Measurements from ENCODE around the gene EIF6. TPM values are rescaled to one million over a fixed set of nuclear protein-coding genes. Genes with fewer than 3 reads are reported as not detected.

Gene EIF6
- total RNA-seq, 2 experiments from 2014 or later, result 110 to 124 TPM

DNA sequence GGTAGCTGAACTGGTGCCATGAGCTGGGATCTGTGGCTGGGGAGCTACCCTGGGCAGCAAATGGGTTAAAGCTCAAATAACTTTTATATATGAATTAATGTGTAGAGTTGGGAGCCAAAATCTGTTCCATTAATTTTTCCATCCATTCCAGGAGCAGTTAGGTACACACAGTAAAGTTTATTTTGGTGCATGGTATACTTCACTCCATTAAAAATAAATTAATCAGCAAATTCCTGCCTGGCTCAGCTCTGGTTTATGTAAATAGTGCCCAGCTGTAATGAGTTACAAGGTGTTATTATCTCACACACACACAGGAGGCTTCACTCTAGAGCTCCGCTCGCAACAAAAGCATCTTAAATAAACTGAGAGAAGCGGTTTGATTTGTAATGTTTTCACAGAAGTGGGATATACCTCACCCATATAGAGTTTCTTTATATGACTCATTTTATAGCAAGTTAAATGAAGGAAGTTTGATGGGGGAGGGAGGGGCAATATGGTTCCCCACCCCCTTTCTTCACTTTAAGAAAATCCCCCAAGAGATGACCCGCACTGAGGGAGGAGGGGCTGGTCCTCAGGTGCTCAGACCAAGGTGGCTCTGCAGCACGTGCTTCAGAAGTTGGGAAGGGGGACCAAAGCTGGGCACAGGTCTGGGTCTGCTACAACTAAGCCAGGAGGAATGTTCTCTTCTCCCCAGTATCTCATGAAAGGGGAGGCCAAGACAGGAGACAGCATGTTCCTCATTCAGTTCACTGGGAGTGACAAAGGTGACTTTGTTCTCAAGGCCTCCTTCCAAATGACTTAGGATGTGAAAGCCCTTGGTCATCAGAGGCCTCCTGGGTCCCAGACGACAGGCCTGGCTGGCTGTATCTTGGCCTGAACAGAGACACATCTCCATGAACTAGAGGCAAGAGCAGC is 18.1 kb upstream of the EIF6 start:
- ATAC-seq, result no peak
- POLR2A ChIA-PET, result interaction anchor here (0.9 to 1.2 kb wide), 2 partner anchors 13 to 19 kb away, joined by 3 read pairs; no protein-coding TSS in a partner anchor
- Mint-ChIP-seq H3K27me3 (no peaks in the 10 kb centered on the region), H3K9me3 (ENCODE audit: low read depth) (no peaks in the 10 kb centered on the region), H3K4me3 (no peak overlapping the region), H3K36me3 (ENCODE audit: low read depth) (peaks cover 5% of the 10 kb centered on the region), H3K27ac (no peak overlapping the region), H3K4me1 (peaks cover 52% of the 10 kb centered on the region)
- intact Hi-C loops (cut with DNase I, micrococcal nuclease), result loop anchor here (1.0 kb wide), 2 partner anchors 137 to 145 kb away; no protein-coding TSS in a partner anchor
- DNase-seq, result no peak
- CTCF ChIA-PET, result interaction anchor here (0.6 to 8.7 kb wide), 19 partner anchors 11 to 237 kb away, joined by 3 to 109 read pairs (median 4); partner anchors contain the start of gene MMP24OS

DNA sequence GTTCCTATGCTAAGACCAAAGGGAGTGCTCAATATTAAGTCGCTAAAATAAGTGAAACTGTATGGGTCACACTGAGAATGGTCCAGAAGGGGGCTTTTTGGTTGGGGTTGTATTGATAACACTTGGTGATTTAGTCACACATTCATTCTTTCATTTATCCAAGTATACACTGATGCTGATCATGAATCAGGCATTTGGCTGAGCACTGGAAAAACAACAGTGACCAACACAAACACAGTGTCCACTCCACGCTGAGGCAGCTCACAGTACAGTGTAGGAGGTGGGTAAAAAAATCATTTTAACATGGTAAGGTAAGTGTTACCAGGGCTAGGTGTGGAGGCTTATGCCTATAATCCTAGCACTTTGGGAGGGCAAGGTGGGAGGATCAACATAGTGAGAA is 16.9 kb upstream of the EIF6 start:
- POLR2A ChIA-PET, result interaction anchor here (1.2 kb wide), 1 partner anchor 18 kb away, joined by 3 read pairs; no protein-coding TSS in a partner anchor
- Mint-ChIP-seq H3K27ac (no peak overlapping the region), H3K27me3 (no peaks in the 10 kb centered on the region), H3K36me3 (ENCODE audit: low read depth) (peaks cover 5% of the 10 kb centered on the region), H3K4me1 (peaks cover 39% of the 10 kb centered on the region), H3K9me3 (ENCODE audit: low read depth) (no peaks in the 10 kb centered on the region), H3K4me3 (no peak overlapping the region)
- ATAC-seq (no peak), DNase-seq (no peak)
- intact Hi-C loops (cut with DNase I, micrococcal nuclease), result no loop called here
- CTCF ChIA-PET, result interaction anchor here (0.7 to 8.7 kb wide), 5 partner anchors 24 to 145 kb away, joined by 3 to 109 read pairs (median 5); partner anchors contain the start of gene MMP24OS

- ATAC-seq, result no peak
- no peak for DNase-seq
- H3K27ac Mint-ChIP-seq, result no peak overlapping the region
- CTCF ChIA-PET, result interaction anchor here (0.5 to 8.7 kb wide), 7 partner anchors 9 to 166 kb away, joined by 3 to 109 read pairs (median 4); partner anchors contain the start of gene MMP24OS
- peaks cover 2% of the 10 kb centered on the region for H3K36me3 Mint-ChIP-seq (ENCODE audit: low read depth)
- H3K9me3 Mint-ChIP-seq (ENCODE audit: low read depth), result no peaks in the 10 kb centered on the region
- no peak overlapping the region for H3K4me3 Mint-ChIP-seq
- H3K27me3 Mint-ChIP-seq, result no peaks in the 10 kb centered on the region
- intact Hi-C loops (cut with DNase I, micrococcal nuclease), result no loop called here
- peaks cover 32% of the 10 kb centered on the region for H3K4me1 Mint-ChIP-seq
- POLR2A ChIA-PET, result no interaction called here
Measured at GRCh38 chr20:35300469-35301262, 16.1 kb upstream of the EIF6 start.

DNA sequence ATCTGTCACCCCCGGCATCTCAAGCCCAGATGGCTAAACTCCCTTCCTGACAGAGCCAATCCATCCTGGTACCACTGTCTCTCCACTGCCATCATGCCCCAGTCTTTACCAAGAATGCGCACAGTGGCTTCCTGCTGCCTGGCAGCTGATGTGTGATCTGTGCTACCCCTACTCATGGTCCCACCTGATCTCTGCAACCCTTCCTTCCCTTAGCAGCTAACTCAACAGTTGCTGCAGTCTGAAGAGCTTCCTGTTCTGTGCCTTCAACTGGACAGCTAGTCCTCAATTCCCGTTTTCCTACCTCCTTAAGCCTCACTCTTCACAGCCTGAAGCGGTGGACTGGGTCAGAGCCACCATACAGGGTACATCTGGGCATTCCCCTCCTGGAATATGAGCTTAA is 15.2 kb upstream of the EIF6 start:
- Mint-ChIP-seq H3K4me1 (peaks cover 23% of the 10 kb centered on the region), H3K27ac (no peak overlapping the region), H3K27me3 (no peaks in the 10 kb centered on the region), H3K4me3 (no peak overlapping the region), H3K36me3 (ENCODE audit: low read depth) (peaks cover 2% of the 10 kb centered on the region), H3K9me3 (ENCODE audit: low read depth) (no peaks in the 10 kb centered on the region)
- ChIA-PET POLR2A (no interaction called here), CTCF (interaction anchor here (0.5 to 1.0 kb wide), 4 partner anchors 10 to 227 kb away, joined by 3 to 4 read pairs (median 3); no protein-coding TSS in a partner anchor)
- ATAC-seq, result no peak
- intact Hi-C loops (cut with DNase I, micrococcal nuclease), result no loop called here
- no peak for DNase-seq

GRCh38 chr20:35298264-35298663 is 13.7 kb upstream of the EIF6 start:
- peaks cover 8% of the 10 kb centered on the region for H3K4me1 Mint-ChIP-seq
- DNase-seq, result no peak
- H3K36me3 Mint-ChIP-seq (ENCODE audit: low read depth), result no peaks in the 10 kb centered on the region
- intact Hi-C loops (cut with DNase I, micrococcal nuclease), result no loop called here
- ChIA-PET CTCF (interaction anchor here (0.7 kb wide), 1 partner anchor 9 kb away, joined by 3 read pairs; no protein-coding TSS in a partner anchor), POLR2A (no interaction called here)
- ATAC-seq, result no peak
- H3K27ac Mint-ChIP-seq, result no peak overlapping the region
- H3K4me3 Mint-ChIP-seq, result no peak overlapping the region
- H3K9me3 Mint-ChIP-seq (ENCODE audit: low read depth), result no peaks in the 10 kb centered on the region
- no peaks in the 10 kb centered on the region for H3K27me3 Mint-ChIP-seq

- no peaks in the 10 kb centered on the region for H3K36me3 Mint-ChIP-seq (ENCODE audit: low read depth)
- H3K4me3 Mint-ChIP-seq, result no peak overlapping the region
- ChIA-PET CTCF (no interaction called here), POLR2A (interaction anchor here (0.6 kb wide), 1 partner anchor 47 kb away, joined by 3 read pairs; no protein-coding TSS in a partner anchor)
- no peaks in the 10 kb centered on the region for H3K27me3 Mint-ChIP-seq
- ATAC-seq (no peak), DNase-seq (no peak)
- intact Hi-C loops (cut with DNase I, micrococcal nuclease), result no loop called here
- no peak overlapping the region for H3K27ac Mint-ChIP-seq
- no peaks in the 10 kb centered on the region for H3K9me3 Mint-ChIP-seq (ENCODE audit: low read depth)
- H3K4me1 Mint-ChIP-seq, result peaks cover 3% of the 10 kb centered on the region
Measured at GRCh38 chr20:35297740-35298139, 13.2 kb upstream of the EIF6 start.

GRCh38 chr20:35297155-35297554 is 12.6 kb upstream of the EIF6 start:
- DNase-seq (no peak), ATAC-seq (no peak)
- intact Hi-C loops (cut with DNase I, micrococcal nuclease), result no loop called here
- H3K9me3 Mint-ChIP-seq (ENCODE audit: low read depth), result no peaks in the 10 kb centered on the region
- H3K27me3 Mint-ChIP-seq, result no peaks in the 10 kb centered on the region
- CTCF ChIA-PET, result no interaction called here
- no peaks in the 10 kb centered on the region for H3K36me3 Mint-ChIP-seq (ENCODE audit: low read depth)
- H3K4me1 Mint-ChIP-seq, result no peaks in the 10 kb centered on the region
- POLR2A ChIA-PET, result interaction anchor here (0.6 kb wide), 1 partner anchor 46 kb away, joined by 3 read pairs; no protein-coding TSS in a partner anchor
- no peak overlapping the region for H3K4me3 Mint-ChIP-seq
- H3K27ac Mint-ChIP-seq, result no peak overlapping the region

GRCh38 chr20:35296101-35296554 is 11.6 kb upstream of the EIF6 start:
- POLR2A ChIA-PET, result no interaction called here
- Mint-ChIP-seq H3K4me3 (no peak overlapping the region), H3K36me3 (ENCODE audit: low read depth) (no peaks in the 10 kb centered on the region), H3K27ac (no peak overlapping the region), H3K9me3 (ENCODE audit: low read depth) (no peaks in the 10 kb centered on the region), H3K27me3 (no peaks in the 10 kb centered on the region), H3K4me1 (no peaks in the 10 kb centered on the region)
- no peak for ATAC-seq
- intact Hi-C loops (cut with DNase I, micrococcal nuclease), result no loop called here
- DNase-seq, result no peak
- CTCF ChIA-PET, result no interaction called here

- ATAC-seq, result no peak
- H3K4me1 Mint-ChIP-seq, result no peaks in the 10 kb centered on the region
- H3K4me3 Mint-ChIP-seq, result no peak overlapping the region
- no peaks in the 10 kb centered on the region for H3K36me3 Mint-ChIP-seq (ENCODE audit: low read depth)
- no peak overlapping the region for H3K27ac Mint-ChIP-seq
- intact Hi-C loops (cut with DNase I, micrococcal nuclease), result no loop called here
- CTCF ChIA-PET, result no interaction called here
- POLR2A ChIA-PET, result no interaction called here
- H3K9me3 Mint-ChIP-seq (ENCODE audit: low read depth), result no peaks in the 10 kb centered on the region
- no peak for DNase-seq
- no peaks in the 10 kb centered on the region for H3K27me3 Mint-ChIP-seq
Measured at GRCh38 chr20:35295674-35296073, 11.1 kb upstream of the EIF6 start.

DNA sequence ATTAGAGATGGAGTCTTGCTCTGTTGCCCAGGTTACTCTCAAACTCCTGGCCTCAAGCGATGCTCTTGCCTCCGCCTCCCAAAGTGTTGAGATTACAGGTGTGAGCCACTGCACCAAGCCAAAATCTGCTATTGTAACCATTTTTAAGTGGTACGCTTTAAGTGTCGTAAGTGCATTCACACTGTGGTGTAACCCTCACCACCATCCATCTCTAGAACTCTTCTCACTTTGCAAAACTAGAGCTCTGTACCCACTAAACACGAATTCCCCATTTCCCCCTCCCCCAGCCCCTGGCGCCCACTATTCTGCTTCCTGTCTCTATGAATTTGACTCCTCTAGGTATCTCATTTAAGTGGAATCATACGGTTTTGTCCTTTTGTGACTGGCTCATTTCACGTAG is 10.5 kb upstream of the EIF6 start:
- Mint-ChIP-seq H3K4me1 (no peaks in the 10 kb centered on the region), H3K27me3 (no peaks in the 10 kb centered on the region), H3K9me3 (ENCODE audit: low read depth) (no peaks in the 10 kb centered on the region), H3K36me3 (ENCODE audit: low read depth) (no peaks in the 10 kb centered on the region), H3K4me3 (no peak overlapping the region), H3K27ac (no peak overlapping the region)
- intact Hi-C loops (cut with DNase I, micrococcal nuclease), result no loop called here
- POLR2A ChIA-PET, result interaction anchor here (0.7 kb wide), 1 partner anchor 59 kb away, joined by 4 read pairs; no protein-coding TSS in a partner anchor
- DNase-seq (no peak), ATAC-seq (no peak)
- CTCF ChIA-PET, result interaction anchor here (0.7 kb wide), 1 partner anchor 12 kb away, joined by 3 read pairs; no protein-coding TSS in a partner anchor

- H3K4me3 Mint-ChIP-seq, result no peak overlapping the region
- H3K27ac Mint-ChIP-seq, result no peak overlapping the region
- ChIA-PET CTCF (interaction anchor here (1.6 kb wide), 1 partner anchor 10 kb away, joined by 11 read pairs; no protein-coding TSS in a partner anchor), POLR2A (interaction anchor here (0.7 kb wide), 1 partner anchor 60 kb away, joined by 4 read pairs; no protein-coding TSS in a partner anchor)
- no peaks in the 10 kb centered on the region for H3K4me1 Mint-ChIP-seq
- no peaks in the 10 kb centered on the region for H3K9me3 Mint-ChIP-seq (ENCODE audit: low read depth)
- DNase-seq, result no peak
- H3K27me3 Mint-ChIP-seq, result no peaks in the 10 kb centered on the region
- no peak for ATAC-seq
- H3K36me3 Mint-ChIP-seq (ENCODE audit: low read depth), result no peaks in the 10 kb centered on the region
- intact Hi-C loops (cut with DNase I, micrococcal nuclease), result no loop called here
Measured at GRCh38 chr20:35294293-35294685, 9.7 kb upstream of the EIF6 start.

Measured in activated CD4-positive, alpha-beta T cell treated with anti-CD3 and anti-CD28 coated beads for 36 hours (primary cell).